ENCODE measurements around the gene GPR152. TPM values are rescaled to one million over a fixed set of nuclear protein-coding genes. Genes with fewer than 3 reads are reported as not detected.

Gene GPR152
- total RNA-seq, 1 donor from 2014 or later, result not detected

DNA sequence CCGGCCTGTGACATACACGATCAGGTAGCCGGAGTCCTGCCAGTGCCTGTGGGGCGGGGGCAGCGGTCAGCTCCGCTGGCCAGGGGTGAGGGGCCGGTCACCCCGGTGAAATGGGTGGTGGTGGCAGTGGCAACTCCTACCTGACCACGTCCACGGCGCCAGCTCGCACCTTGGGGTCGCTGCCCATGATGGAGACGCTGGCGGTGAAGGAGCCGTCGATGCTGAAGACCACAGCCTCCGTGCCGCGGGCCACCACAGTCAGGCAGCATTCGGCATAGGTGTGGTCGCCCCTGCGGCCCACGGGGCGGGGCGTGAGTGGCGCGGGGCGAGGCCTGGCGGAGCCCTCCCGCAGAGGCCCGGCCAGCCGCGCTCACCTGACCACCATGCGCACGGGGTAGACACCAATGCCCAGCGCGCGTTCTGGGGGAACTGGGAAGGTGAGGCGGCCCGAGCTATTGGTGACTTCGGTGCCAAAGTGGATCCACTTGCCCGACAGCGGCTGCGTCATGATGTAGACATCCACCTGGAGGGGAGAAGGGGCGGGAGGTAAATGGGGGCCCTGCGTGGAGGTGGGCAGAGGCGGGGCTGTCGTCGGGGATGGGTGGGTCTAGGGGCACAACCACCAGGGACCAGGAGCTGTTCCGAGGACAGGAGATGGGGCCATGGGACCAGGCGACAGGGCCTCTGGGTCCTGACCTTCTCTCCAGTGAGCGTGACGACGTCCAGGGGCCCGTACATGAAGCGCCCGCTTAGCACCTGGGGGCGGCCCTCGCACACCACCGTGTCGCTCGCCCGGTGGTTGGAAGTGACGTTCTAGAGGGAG is 41.2 kb upstream of the GPR152 start:
- Mint-ChIP-seq H3K9me3 (no peaks in the 10 kb centered on the region), H3K4me1 (no peaks in the 10 kb centered on the region), H3K4me3 (no peak overlapping the region), H3K36me3 (peaks cover 9% of the 10 kb centered on the region), H3K27ac (no peak overlapping the region), H3K27me3 (ENCODE audit: low read depth) (no peaks in the 10 kb centered on the region)
- no peak for DNase-seq (ENCODE audit: low spot score in 2 of 2, unreplicated experiment in 2 of 2)
- TF ChIP-seq, protein P1, sequence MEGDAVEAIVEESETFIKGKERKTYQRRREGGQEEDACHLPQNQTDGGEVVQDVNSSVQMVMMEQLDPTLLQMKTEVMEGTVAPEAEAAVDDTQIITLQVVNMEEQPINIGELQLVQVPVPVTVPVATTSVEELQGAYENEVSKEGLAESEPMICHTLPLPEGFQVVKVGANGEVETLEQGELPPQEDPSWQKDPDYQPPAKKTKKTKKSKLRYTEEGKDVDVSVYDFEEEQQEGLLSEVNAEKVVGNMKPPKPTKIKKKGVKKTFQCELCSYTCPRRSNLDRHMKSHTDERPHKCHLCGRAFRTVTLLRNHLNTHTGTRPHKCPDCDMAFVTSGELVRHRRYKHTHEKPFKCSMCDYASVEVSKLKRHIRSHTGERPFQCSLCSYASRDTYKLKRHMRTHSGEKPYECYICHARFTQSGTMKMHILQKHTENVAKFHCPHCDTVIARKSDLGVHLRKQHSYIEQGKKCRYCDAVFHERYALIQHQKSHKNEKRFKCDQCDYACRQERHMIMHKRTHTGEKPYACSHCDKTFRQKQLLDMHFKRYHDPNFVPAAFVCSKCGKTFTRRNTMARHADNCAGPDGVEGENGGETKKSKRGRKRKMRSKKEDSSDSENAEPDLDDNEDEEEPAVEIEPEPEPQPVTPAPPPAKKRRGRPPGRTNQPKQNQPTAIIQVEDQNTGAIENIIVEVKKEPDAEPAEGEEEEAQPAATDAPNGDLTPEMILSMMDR (IDR thresholded peaks at IDR 0.05; ENCODE audit: unreplicated experiment), result no peak

DNA sequence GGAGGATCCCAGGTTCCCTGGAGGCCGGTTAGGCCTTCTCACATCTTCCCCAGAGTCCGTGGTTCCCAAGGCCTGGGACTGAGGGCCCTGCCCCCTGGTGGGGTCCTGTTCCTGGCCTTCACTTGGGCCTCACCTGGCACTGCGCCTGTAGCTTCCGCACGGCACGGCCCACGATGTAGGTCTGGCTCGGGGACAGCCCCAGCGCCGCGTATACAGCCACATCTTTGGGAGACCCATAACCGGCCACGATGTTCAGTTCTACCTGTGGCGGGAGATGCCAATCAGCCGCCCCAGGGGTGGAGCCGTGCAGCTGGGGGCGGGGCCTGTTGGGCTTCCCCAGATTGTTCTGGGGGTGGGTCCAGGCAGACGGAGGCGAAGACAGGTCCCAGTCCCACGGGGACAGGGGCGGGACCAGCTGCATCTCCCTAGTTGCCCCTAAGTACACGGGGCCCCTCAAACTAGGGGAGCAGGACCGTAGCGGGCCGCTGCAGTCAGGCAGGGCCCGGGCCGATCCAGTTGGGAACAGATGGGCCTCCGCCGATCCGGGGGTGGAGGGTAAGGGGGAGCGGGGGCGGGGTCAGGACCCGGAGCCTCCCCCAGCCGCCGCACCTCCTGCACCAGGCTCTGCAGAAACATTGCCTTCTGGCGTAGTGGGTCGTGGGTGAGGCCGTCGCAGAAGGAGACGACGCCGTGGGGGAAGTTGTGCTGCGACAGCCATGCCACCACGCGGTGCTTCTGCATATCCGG is 40.4 kb upstream of the GPR152 start:
- Mint-ChIP-seq H3K9me3 (no peaks in the 10 kb centered on the region), H3K36me3 (peaks cover 10% of the 10 kb centered on the region), H3K27ac (no peak overlapping the region), H3K4me1 (no peaks in the 10 kb centered on the region), H3K4me3 (no peak overlapping the region), H3K27me3 (ENCODE audit: low read depth) (no peaks in the 10 kb centered on the region)
- TF ChIP-seq, protein P1 (IDR thresholded peaks at IDR 0.05; ENCODE audit: unreplicated experiment), result no peak
- DNase-seq (ENCODE audit: low spot score in 2 of 2, unreplicated experiment in 2 of 2), result no peak

DNA sequence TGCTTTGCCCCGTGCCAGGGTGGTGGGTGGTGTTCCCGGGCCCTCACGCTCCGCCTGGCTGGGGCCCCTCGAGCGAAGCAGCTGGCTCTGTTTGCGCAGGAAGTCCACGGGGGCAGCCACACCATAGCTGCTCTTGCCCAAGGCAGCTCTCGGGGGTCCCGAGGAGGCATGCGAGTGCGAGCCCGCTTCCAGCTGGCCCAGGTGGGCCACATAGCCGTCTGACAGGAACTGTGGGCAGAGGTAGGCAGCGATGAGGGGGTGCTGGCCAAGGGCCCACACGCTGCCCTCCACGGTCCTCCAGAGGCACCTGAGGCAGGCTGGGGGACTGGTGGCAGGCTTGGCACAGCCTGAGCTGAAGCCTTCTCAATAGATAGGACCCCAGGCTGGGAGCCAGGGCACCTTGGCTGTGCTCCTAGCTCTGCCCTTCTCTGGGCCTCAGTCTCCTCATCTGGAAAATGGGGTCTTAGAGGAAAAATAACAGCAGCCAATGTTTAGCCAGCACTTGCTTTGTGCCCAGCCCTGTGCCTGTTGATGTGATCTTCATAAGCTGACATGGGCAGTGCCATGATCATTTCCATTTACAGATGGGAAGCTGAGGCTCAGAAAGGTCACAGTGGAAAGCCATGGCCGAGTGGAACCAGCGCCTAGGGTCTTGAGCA is 39.7 kb upstream of the GPR152 start:
- Mint-ChIP-seq H3K36me3 (peaks cover 15% of the 10 kb centered on the region), H3K27me3 (ENCODE audit: low read depth) (no peaks in the 10 kb centered on the region), H3K4me1 (no peaks in the 10 kb centered on the region)

DNA sequence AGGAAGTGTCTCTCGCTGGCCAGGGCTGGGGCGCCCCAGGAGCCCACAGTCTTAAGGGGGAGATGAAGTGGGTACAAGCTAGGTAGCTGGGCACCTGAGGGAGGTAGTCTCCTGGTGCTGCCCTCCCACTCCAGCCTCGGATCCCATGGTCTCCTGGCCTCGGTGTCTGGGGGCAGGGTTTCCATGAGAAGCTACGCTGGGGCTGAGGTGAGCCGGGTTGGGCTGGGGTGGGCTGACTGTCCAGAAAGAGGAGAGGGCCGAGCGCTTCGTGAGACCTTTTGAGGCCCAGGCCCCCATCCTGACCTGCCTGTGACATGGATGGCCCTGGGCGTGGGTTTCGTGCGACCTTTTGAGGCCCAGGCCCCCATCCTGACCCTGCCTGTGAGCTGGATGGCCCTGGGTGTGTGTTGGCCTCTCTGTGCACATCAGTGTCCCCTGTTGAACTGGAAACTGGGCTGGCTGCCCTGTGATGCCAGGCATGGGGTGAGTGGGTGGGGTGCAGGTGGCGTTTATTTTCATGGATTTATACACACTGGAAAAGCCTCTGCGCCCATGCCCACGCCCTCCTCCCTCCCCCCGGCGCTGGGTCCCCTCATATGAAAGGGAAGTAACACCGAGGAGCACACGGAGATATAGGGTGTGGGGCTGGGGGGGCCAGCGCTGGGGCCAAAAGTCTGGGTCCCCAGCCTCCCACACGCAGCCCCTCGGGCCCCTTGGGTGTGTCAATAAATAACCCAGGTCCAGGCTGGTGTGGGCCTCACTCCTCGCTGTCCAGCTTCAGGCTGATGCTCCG is 38.9 kb upstream of the GPR152 start:
- Mint-ChIP-seq H3K36me3 (peaks cover 15% of the 10 kb centered on the region), H3K27me3 (ENCODE audit: low read depth) (no peaks in the 10 kb centered on the region), H3K9me3 (no peaks in the 10 kb centered on the region), H3K4me3 (no peak overlapping the region), H3K4me1 (no peaks in the 10 kb centered on the region), H3K27ac (no peak overlapping the region)
- TF ChIP-seq, protein P1 (IDR thresholded peaks at IDR 0.05; ENCODE audit: unreplicated experiment), result no peak
- DNase-seq (ENCODE audit: low spot score in 2 of 2, unreplicated experiment in 2 of 2), result no peak

More for the DNA sequence above, 39.7 kb upstream of the GPR152 start:
- Mint-ChIP-seq H3K27ac (no peak overlapping the region), H3K4me3 (no peak overlapping the region), H3K9me3 (no peaks in the 10 kb centered on the region)
- TF ChIP-seq, protein P1 (IDR thresholded peaks at IDR 0.05; ENCODE audit: unreplicated experiment), result no peak
- DNase-seq (ENCODE audit: low spot score in 2 of 2, unreplicated experiment in 2 of 2), result no peak

GRCh38 chr11:67490727-67491065 is 38.2 kb upstream of the GPR152 start:
- Mint-ChIP-seq H3K27ac (no peak overlapping the region), H3K4me1 (peaks cover 2% of the 10 kb centered on the region)
- DNase-seq (ENCODE audit: low spot score in 2 of 2, unreplicated experiment in 2 of 2), result no peak

More at GRCh38 chr11:67490727-67491065, 38.2 kb upstream of the GPR152 start:
- H3K4me3 Mint-ChIP-seq, result no peak overlapping the region
- peaks cover 15% of the 10 kb centered on the region for H3K36me3 Mint-ChIP-seq
- TF ChIP-seq, protein P1 (IDR thresholded peaks at IDR 0.05; ENCODE audit: unreplicated experiment), result no peak
- no peaks in the 10 kb centered on the region for H3K9me3 Mint-ChIP-seq
- no peaks in the 10 kb centered on the region for H3K27me3 Mint-ChIP-seq (ENCODE audit: low read depth)

Data from mesothelial cell of epicardium (in vitro differentiated cells).